ENCODE measurements around the gene PARVB. TPM values are rescaled to one million over a fixed set of nuclear protein-coding genes. Genes with fewer than 3 reads are reported as not detected.

Gene PARVB
- polyA plus RNA-seq, 1 donor (not counting 4 experiments of a cell fraction or from before 2014, with no cell fraction given), result 10.5 TPM

DNA sequence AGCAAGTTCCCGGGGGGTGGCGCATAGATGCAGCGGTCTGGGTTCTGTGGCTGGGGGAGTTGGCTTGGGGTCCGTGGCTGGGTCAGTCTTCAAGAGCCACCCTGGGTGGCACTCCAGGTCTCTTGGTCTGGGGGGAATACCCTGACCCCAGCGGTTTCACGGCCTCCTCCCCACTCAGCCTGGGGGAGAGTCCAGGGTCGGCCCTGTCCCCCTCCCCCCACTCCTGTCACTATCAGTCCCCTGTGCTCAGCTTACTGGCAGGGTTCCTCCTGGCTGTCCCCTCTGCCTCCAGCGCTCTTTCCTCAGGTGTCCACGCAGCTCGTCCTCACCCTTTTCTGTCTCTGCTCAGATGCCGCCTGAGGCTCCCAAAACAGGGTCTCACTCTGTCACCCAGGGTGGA is 88.1 kb downstream of the PARVB start:
- no peak overlapping the region for H2AFZ ChIP-seq (ENCODE audit: control insufficient read depth, low read length)
- no peak for FAIRE-seq
- DNase-seq (ENCODE audit: low read depth, low spot score), result no peak
- H3K4me3 ChIP-seq (ENCODE audit: control insufficient read depth in 2 of 3, extremely low read depth in 1 of 3, insufficient read depth in 2 of 3, low read depth in 1 of 3, low read length in 3 of 3), result no peak overlapping the region
- H3K9ac ChIP-seq (ENCODE audit: control insufficient read depth, extremely low read depth, insufficient read depth, low read length), result no peak overlapping the region
- H3K4me2 ChIP-seq (ENCODE audit: control insufficient read depth, extremely low read depth, insufficient read depth, low read depth, low read length), result no peak overlapping the region
- H4K20me1 ChIP-seq (ENCODE audit: control insufficient read depth, extremely low read depth, insufficient read depth, low read length), result no peaks in the 10 kb centered on the region
- H3K36me3 ChIP-seq (ENCODE audit: control insufficient read depth in 2 of 2, extremely low read depth in 1 of 2, insufficient read depth in 2 of 2, low read length in 2 of 2), result no peaks in the 10 kb centered on the region
- no peaks in the 10 kb centered on the region for H3K27me3 ChIP-seq (ENCODE audit: control insufficient read depth, extremely low read depth, insufficient read depth, low read length)
- dilution Hi-C loops (cut with MboI; ENCODE audit: extremely low pct_ligation_motif_present, low sequenced_read_pairs), result no loop called here
- H3K79me2 ChIP-seq (ENCODE audit: control insufficient read depth, insufficient read depth, low read length), result no peaks in the 10 kb centered on the region
- no peaks in the 10 kb centered on the region for H3K4me1 ChIP-seq (ENCODE audit: control insufficient read depth, extremely low read depth, insufficient read depth, low read length)
- peaks cover 3% of the 10 kb centered on the region for H3K9me1 ChIP-seq (ENCODE audit: control insufficient read depth, extremely low read depth, insufficient read depth, low read length)
- H3K27ac ChIP-seq (ENCODE audit: control insufficient read depth, insufficient read depth, low read length), result no peak overlapping the region
- TF ChIP-seq EZH2 (IDR thresholded peaks at IDR 0.05; ENCODE audit: low read length) (no peak), CTCF (optimal IDR thresholded peaks at IDR 0.05 in 1 of 3, IDR thresholded peaks at IDR 0.05 in 1 of 3, conservative IDR thresholded peaks at IDR 0.05 in 1 of 3; ENCODE audit: extremely low read depth in 1 of 3, insufficient read depth in 2 of 3, low read length in 3 of 3) (no peak)
- H3K9me3 ChIP-seq (ENCODE audit: control insufficient read depth, low read depth, low read length), result no peaks in the 10 kb centered on the region

DNA sequence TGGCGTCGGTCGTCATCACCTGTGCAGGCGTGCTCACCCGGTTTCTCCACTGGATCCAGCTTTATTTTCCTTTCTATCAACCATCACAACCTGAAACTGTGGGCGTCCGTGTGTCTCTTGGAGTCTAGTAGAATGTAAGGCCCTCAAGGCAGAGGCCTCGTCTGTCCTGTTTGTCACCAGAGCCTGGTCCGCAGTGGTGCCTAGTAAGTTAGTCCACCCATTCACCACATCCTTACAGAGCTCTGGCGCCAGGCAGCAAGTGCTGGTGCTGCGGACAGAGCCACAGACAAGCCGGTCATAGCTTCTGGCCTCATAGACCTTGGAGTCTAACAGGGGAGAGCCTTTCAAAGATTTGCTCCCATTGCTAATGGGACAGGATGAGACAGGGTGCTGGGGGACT is 92.2 kb downstream of the PARVB start:
- H3K9me3 ChIP-seq (ENCODE audit: control insufficient read depth, low read depth, low read length), result no peaks in the 10 kb centered on the region
- no peak overlapping the region for H3K4me2 ChIP-seq (ENCODE audit: control insufficient read depth, extremely low read depth, insufficient read depth, low read depth, low read length)
- no peaks in the 10 kb centered on the region for H3K36me3 ChIP-seq (ENCODE audit: control insufficient read depth in 2 of 2, extremely low read depth in 1 of 2, insufficient read depth in 2 of 2, low read length in 2 of 2)
- H3K9ac ChIP-seq (ENCODE audit: control insufficient read depth, extremely low read depth, insufficient read depth, low read length), result no peak overlapping the region
- no peak overlapping the region for H3K4me3 ChIP-seq (ENCODE audit: control insufficient read depth in 2 of 3, extremely low read depth in 1 of 3, insufficient read depth in 2 of 3, low read depth in 1 of 3, low read length in 3 of 3)
- H3K79me2 ChIP-seq (ENCODE audit: control insufficient read depth, insufficient read depth, low read length), result no peaks in the 10 kb centered on the region
- H4K20me1 ChIP-seq (ENCODE audit: control insufficient read depth, extremely low read depth, insufficient read depth, low read length), result no peaks in the 10 kb centered on the region
- no peak for FAIRE-seq
- no peak for DNase-seq (ENCODE audit: low read depth, low spot score)
- H3K4me1 ChIP-seq (ENCODE audit: control insufficient read depth, extremely low read depth, insufficient read depth, low read length), result no peaks in the 10 kb centered on the region
- no peak overlapping the region for H2AFZ ChIP-seq (ENCODE audit: control insufficient read depth, low read length)
- dilution Hi-C loops (cut with MboI; ENCODE audit: extremely low pct_ligation_motif_present, low sequenced_read_pairs), result no loop called here
- no peak for TF ChIP-seq EZH2 (IDR thresholded peaks at IDR 0.05; ENCODE audit: low read length)
- TF ChIP-seq CTCF (optimal IDR thresholded peaks at IDR 0.05 in 1 of 3, IDR thresholded peaks at IDR 0.05 in 1 of 3, conservative IDR thresholded peaks at IDR 0.05 in 1 of 3; ENCODE audit: extremely low read depth in 1 of 3, insufficient read depth in 2 of 3, low read length in 3 of 3), result no peak
- peaks cover 3% of the 10 kb centered on the region for H3K9me1 ChIP-seq (ENCODE audit: control insufficient read depth, extremely low read depth, insufficient read depth, low read length)
- no peak overlapping the region for H3K27ac ChIP-seq (ENCODE audit: control insufficient read depth, insufficient read depth, low read length)
- H3K27me3 ChIP-seq (ENCODE audit: control insufficient read depth, extremely low read depth, insufficient read depth, low read length), result no peaks in the 10 kb centered on the region
